HuH-7 (cell line): Measurements from ENCODE around the gene HPSE2.

ENCODE experiments used
- DNase-seq: peaks from one replicate; pipeline ENCODE4 v3.0.0; 2011; ENCODE audit warnings: low spot score

Gene HPSE2

DNA sequence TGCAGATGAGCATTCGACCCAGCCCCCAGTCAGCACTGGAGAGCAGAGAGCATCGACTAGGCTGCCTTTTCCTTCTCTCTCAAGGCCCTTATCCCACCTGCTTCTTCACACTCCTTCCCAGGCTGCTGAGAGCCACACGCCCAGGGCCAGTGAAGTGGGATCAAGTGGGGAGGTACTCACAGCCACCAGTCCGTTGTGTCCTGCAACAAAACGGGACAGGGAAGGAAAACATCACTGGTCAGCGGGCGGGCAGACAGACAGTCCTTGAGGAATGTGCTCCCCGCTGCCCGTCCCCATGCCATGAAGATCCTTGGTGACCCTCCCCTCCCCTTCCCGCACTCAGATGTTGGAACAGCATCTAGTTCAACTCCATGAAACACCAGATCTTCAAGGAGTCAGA, 824.9 kb downstream of the HPSE2 start:
- no peak for DNase-seq

DNA sequence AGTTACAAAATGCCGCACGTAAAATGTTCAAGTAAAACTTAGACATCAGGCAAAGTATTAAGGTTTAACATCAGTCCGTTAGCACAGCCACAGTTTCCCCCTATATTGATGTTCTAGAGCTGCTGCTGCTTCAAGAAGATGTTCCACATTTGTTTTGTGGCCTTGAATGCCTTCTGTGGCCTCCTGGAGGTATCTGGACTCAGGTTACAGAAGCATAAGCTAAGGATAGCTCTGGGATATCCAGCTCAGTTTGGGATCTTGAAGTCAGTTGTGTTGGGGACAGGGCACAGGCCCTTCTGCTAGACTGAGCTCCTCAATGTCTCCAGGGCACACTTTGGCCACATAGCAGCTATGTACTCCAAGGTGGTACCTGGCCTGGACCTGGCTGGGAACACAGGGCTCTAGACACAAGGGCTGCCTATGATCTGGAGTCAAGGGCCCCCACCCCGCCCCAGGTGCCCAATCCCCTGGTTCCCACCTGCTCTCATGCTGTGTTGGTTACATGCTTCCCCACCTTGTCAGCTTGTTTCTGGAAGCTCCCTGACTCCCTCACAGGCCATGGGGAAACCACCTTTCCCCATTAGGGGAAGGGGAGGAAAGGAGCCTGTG, 825.4 kb downstream of the HPSE2 start:
- DNase-seq, result no peak

DNA sequence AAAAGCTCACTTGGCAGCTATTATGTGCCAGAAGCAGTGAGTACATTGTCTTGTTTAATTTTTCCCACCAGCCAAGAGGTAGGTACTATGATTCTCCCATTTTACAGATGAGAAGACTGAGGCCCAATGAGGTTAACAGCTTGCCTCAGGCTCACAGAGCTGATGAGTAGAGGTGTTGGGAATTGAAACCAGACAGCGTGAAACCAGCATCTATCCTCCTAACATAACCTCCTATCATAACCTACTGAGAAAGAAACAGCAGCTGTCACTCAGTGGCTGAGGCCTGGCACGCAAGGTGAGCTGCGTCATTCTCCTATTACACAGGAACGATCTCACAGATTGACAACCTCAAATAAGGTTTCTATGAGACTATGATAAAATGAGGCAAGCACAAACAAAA, 826.9 kb downstream of the HPSE2 start:
- no peak for DNase-seq

- DNase-seq, result no peak
Measured at GRCh38 chr10:98407744-98408241, 827.9 kb downstream of the HPSE2 start.
